PC-9 (cell line): ENCODE data around the gene AFF2.

Experiments used
- CTCF ChIP-seq: fragments of 200-600 bp; sonication (generic); conservative IDR thresholded peaks from 2 replicates; pipeline ENCODE4 v1.6.1; 2017; ENCODE audit warnings: mixed run types, antibody characterized with exemption, mild to moderate bottlenecking, moderate library complexity
- EZH2 ChIP-seq: fragments of 200-600 bp; sonication (generic); IDR thresholded peaks from 2 replicates; pipeline ENCODE4 v1.8.0; 2017; ENCODE audit warnings: antibody characterized with exemption, low read depth

DNA sequence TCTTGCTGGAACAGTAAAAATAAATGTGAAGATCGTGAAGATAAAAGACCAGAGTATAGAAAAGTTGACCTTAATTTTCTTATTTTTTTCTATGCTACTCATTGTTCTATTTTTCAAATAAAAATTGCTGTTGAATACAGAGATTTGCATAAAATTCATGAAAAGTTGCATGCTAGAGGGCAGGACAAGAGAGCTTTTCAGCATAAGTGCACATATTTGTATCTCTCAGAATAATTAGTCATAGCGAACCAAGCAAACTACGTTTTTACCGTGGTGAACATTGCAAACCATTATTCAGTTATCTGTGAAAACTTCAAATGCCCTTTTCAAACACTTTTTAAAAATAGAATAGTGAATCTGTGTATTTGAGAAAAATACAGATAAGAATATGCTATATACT, 26.4 kb upstream of the AFF2 start:
- TF ChIP-seq CTCF (no peak), EZH2 (no peak)
